PC-3 (cell line): Measurements from ENCODE around the gene SLC38A10. TPM values are rescaled to one million over a fixed set of nuclear protein-coding genes. Genes with fewer than 3 reads are reported as not detected.

ENCODE experiments used
- ATAC-seq: fragments of 200-7000 bp; cut with Tn5 transposase; 2 replicates; pipeline ENCODE4 v1.9.1; 2020; ENCODE audit warnings: mild to moderate bottlenecking, moderate library complexity
- BruUV-seq: library from RNA; stranded (reverse); fragments of 400-500 nt; replicated peaks from 2 replicates; lab custom pipeline; 2021; lab: Mats Ljungman, UMichigan
- CTCF ChIA-PET: fragments of 300-600 bp; sonication (Branson Sonifier 250); formaldehyde crosslinking; loops from one replicate; lab custom pipeline; 2022; ENCODE audit warnings: antibody characterized with exemption; lab: Charles Lee
- POLR2A ChIA-PET: fragments of 300-600 bp; sonication (Branson Sonifier 250); formaldehyde crosslinking; loops from one replicate; lab custom pipeline; 2022; ENCODE audit warnings: antibody characterized with exemption; ENCODE audit not compliant: unreplicated experiment; lab: Charles Lee
- DNase-seq: peaks from one replicate; pipeline ENCODE4 v3.0.0-alpha.2; 2015
- H2AFZ ChIP-seq: fragments of 300-600 bp; sonication (generic); 2 replicates; pipeline ENCODE4 v1.6.0; 2016; ENCODE audit warnings: antibody characterized with exemption, low read length
- H3F3A ChIP-seq: fragments of 300-600 bp; sonication (generic); one replicate; pipeline ENCODE4 v1.6.0; 2017; ENCODE audit warnings: antibody characterized with exemption, low read length, control low read depth, mild to moderate bottlenecking; ENCODE audit not compliant: unreplicated experiment
- H3K27ac ChIP-seq: fragments of 300-600 bp; sonication (generic); 2 replicates; pipeline ENCODE4 v1.5.1; 2016; ENCODE audit warnings: mild to moderate bottlenecking, low read length
- H3K27me3 ChIP-seq: fragments of 300-600 bp; sonication (generic); 2 replicates; pipeline ENCODE4 v1.6.1; 2016; ENCODE audit warnings: low read length, mixed read lengths
- H3K36me3 ChIP-seq: fragments of 300-600 bp; sonication (generic); 2 replicates; pipeline ENCODE4 v1.6.1; 2016; ENCODE audit warnings: low read depth, mixed run types, low read length, mixed read lengths
- H3K4me1 ChIP-seq: fragments of 300-600 bp; sonication (generic); 2 replicates; pipeline ENCODE4 v1.5.1; 2016; ENCODE audit warnings: low read length; ENCODE audit not compliant: insufficient read depth
- H3K4me2 ChIP-seq: fragments of 300-600 bp; sonication (generic); 2 replicates; pipeline ENCODE4 v1.6.0; 2016; ENCODE audit warnings: low read length
- H3K4me3 ChIP-seq: fragments of 300-600 bp; sonication (generic); 2 replicates; pipeline ENCODE4 v1.5.1; 2016; ENCODE audit warnings: mild to moderate bottlenecking, low read length, mixed read lengths
- H3K79me2 ChIP-seq: fragments of 300-600 bp; sonication (generic); 2 replicates; pipeline ENCODE4 v1.6.1; 2017; ENCODE audit warnings: low read length, mixed read lengths
- H3K9ac ChIP-seq: fragments of 300-600 bp; sonication (generic); 2 replicates; pipeline ENCODE4 v1.6.0; 2016; ENCODE audit warnings: mild to moderate bottlenecking, low read length
- H3K9me2 ChIP-seq: fragments of 300-600 bp; sonication (generic); replicated peaks from 2 replicates; pipeline ENCODE4 v1.6.1; 2016; ENCODE audit warnings: mixed run types, low read length, mixed read lengths
- H3K9me3 ChIP-seq: fragments of 300-600 bp; sonication (generic); 2 replicates; pipeline ENCODE4 v1.6.1; 2016; ENCODE audit warnings: low read length, mixed read lengths
- H4K20me1 ChIP-seq: fragments of 300-600 bp; sonication (generic); 2 replicates; pipeline ENCODE4 v1.6.1; 2016; ENCODE audit warnings: low read length, mixed read lengths
- EZH2 ChIP-seq: fragments of 300-600 bp; sonication (generic); IDR thresholded peaks from one replicate; pipeline ENCODE4 v1.6.1; 2017; ENCODE audit warnings: antibody characterized with exemption, mild to moderate bottlenecking, low read length; ENCODE audit not compliant: unreplicated experiment
- EZH2phosphoT487 ChIP-seq: fragments of 300-600 bp; sonication (generic); IDR thresholded peaks from 2 replicates; pipeline ENCODE4 v1.6.1; 2018; ENCODE audit warnings: mild to moderate bottlenecking, antibody characterized with exemption, low read length, borderline replicate concordance
- intact Hi-C: fragments of 100-400 bp; cut with micrococcal nuclease; formaldehyde crosslinking; loops from 2 replicates; pipeline ENCODE4 v1.9.0; 2023
- total RNA-seq: library from RNA; depleted of rRNA; stranded (reverse); fragments of >200 nt; gene quantifications from 2 replicates; pipeline ENCODE4 v1.2.3, GENCODE V29; 2014
- TF ChIP-seq, protein P1 (sequence below): fragments of 300-600 bp; sonication (generic); conservative IDR thresholded peaks from 2 replicates; pipeline ENCODE4 v1.5.1; 2017; ENCODE audit warnings: antibody characterized with exemption, low read depth, mild to moderate bottlenecking, low read length

SLC38A10 gene
- total RNA-seq, 1 experiment from 2014 or later = 77.8 TPM

DNA sequence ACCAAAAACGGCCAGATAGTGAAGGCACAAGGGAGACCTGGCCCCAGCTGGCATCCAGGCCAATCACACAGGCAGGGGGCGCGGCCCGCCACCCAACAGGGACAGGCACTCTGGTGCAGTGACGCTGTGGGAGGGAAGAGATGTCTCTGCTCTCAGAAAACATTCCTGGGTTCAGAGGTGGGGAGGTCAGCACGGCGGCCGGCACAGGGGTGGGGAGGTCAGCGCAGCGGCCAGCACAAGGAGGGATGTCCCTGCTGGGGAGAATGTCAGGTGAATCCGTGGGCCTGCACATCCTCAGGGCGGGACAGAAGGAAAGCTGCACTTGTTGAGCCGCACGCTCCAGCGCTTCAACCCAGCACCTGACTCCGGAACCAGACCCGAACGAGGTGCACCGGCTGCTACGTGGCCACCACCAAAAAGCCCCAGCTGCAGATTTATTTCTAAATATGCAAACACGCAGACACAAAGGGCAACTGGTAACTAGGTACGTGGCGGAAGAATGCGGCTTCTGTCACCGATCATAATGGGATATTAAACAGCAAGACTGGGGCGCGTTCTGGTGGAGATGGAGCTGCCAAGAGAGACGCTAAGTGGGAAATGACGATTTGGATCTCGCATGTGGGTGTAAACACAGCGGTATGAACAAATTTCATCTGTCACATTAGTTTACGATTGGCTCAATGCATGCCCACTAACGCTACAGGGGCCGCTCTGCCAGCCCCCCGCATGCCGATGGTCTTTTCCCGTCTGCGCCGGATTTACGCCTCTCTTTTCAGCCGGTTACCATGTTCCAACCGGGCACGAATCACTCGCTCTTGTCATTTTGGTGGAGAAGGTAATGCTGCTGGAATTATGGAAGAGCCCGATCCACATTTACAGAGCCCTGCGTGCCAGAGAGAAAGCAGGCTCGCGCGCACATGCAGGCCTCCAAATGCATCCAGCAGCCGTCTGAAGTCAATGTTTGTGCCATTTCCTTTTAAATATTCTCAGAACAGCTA lies 15.5 kb downstream of the SLC38A10 start:
- no TSS peak for BruUV-seq
- ChIA-PET POLR2A (no interaction called here), CTCF (no interaction called here)
- no peaks in the 10 kb centered on the region; the same call in 1 of the 2 replicates for H3K79me2 ChIP-seq
- ATAC-seq (no peak), DNase-seq (no peak)
- no peaks in the 10 kb centered on the region for H3K9me3 ChIP-seq
- intact Hi-C loops = no loop called here
- H2AFZ ChIP-seq = no peak overlapping the region
- H3K9me2 ChIP-seq = no peaks in the 10 kb centered on the region
- no peaks in the 10 kb centered on the region for H4K20me1 ChIP-seq
- no peak overlapping the region for H3K27ac ChIP-seq
- no peaks in the 10 kb centered on the region for H3F3A ChIP-seq
- H3K4me1 ChIP-seq = no peaks in the 10 kb centered on the region
- no peak for TF ChIP-seq EZH2phosphoT487
- TF ChIP-seq, protein P1, sequence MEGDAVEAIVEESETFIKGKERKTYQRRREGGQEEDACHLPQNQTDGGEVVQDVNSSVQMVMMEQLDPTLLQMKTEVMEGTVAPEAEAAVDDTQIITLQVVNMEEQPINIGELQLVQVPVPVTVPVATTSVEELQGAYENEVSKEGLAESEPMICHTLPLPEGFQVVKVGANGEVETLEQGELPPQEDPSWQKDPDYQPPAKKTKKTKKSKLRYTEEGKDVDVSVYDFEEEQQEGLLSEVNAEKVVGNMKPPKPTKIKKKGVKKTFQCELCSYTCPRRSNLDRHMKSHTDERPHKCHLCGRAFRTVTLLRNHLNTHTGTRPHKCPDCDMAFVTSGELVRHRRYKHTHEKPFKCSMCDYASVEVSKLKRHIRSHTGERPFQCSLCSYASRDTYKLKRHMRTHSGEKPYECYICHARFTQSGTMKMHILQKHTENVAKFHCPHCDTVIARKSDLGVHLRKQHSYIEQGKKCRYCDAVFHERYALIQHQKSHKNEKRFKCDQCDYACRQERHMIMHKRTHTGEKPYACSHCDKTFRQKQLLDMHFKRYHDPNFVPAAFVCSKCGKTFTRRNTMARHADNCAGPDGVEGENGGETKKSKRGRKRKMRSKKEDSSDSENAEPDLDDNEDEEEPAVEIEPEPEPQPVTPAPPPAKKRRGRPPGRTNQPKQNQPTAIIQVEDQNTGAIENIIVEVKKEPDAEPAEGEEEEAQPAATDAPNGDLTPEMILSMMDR = no peak
- no peak for TF ChIP-seq EZH2
- peaks cover 6% of the 10 kb centered on the region for H3K36me3 ChIP-seq
- H3K9ac ChIP-seq = no peak overlapping the region
- H3K27me3 ChIP-seq = no peaks in the 10 kb centered on the region
- H3K4me3 ChIP-seq = no peak overlapping the region
- no peak overlapping the region for H3K4me2 ChIP-seq

DNA sequence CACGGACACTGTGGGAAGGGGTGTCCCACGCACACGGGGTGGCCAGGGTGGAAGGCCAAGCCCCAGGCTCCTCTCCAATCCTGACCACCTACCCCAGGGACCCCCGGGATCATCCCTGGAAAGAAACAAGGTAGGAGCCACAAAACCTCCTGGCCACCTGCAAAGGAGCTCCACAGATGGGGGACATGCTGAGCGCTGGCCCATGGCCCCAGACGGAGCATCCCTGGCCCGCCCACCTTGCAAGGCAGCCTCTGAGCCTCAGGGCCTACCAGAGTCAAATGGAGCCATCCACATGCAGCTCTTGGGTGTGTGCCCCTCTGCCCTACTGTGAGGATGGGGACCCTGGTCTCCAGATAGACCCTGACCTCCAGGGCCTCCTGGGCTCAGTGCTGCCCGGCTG lies 16.3 kb downstream of the SLC38A10 start:
- no peaks in the 10 kb centered on the region for H3K9me2 ChIP-seq
- no peaks in the 10 kb centered on the region for H4K20me1 ChIP-seq
- no peaks in the 10 kb centered on the region for H3K27me3 ChIP-seq
- intact Hi-C loops = no loop called here
- POLR2A ChIA-PET = no interaction called here
- peaks cover 6% of the 10 kb centered on the region for H3K36me3 ChIP-seq
- no peak overlapping the region for H3K4me2 ChIP-seq
- H3K27ac ChIP-seq = no peak overlapping the region
- no peaks in the 10 kb centered on the region for H3K4me1 ChIP-seq
- ATAC-seq (no peak), DNase-seq (no peak)
- H2AFZ ChIP-seq = no peak overlapping the region
- TF ChIP-seq, protein P1 = no peak
- no peak for TF ChIP-seq EZH2
- TF ChIP-seq EZH2phosphoT487 = no peak
- H3F3A ChIP-seq = no peaks in the 10 kb centered on the region
- H3K9me3 ChIP-seq = no peaks in the 10 kb centered on the region
- no TSS peak for BruUV-seq
- H3K4me3 ChIP-seq = no peak overlapping the region
- CTCF ChIA-PET = no interaction called here
- H3K9ac ChIP-seq = no peak overlapping the region
- no peaks in the 10 kb centered on the region; the same call in 1 of the 2 replicates for H3K79me2 ChIP-seq
